GM18520 (cell line): ENCODE measurements around the gene SSTR3.
"Not testable (repeated sequence)": the region's sequence is repeated elsewhere in the genome, so short reads cannot be mapped to it uniquely, and the experiment has no call there.

ENCODE experiments used
- ATAC-seq: cut with Tn5 transposase; IDR thresholded peaks from one replicate; pipeline ENCODE4 v1.9.1; 2021; ENCODE audit not compliant: unreplicated experiment

The SSTR3 gene

GRCh38 chr22:37212174-37212906 lies at the start of gene SSTR3:
Gene SSTR3, minus strand, starts transcription at chr22:37212477. Its CDS starts 4,674 bp downstream, at chr22:37207803.
- ATAC-seq: no peak

- no peak for ATAC-seq
These were observed 48.6 kb upstream of the SSTR3 start for GRCh38 chr22:37260901-37261336.

- ATAC-seq: no peak
These were observed 48.0 kb upstream of the SSTR3 start for GRCh38 chr22:37260155-37260795.

GRCh38 chr22:37259540-37260029 lies 47.3 kb upstream of the SSTR3 start:
- no peak for ATAC-seq

DNA sequence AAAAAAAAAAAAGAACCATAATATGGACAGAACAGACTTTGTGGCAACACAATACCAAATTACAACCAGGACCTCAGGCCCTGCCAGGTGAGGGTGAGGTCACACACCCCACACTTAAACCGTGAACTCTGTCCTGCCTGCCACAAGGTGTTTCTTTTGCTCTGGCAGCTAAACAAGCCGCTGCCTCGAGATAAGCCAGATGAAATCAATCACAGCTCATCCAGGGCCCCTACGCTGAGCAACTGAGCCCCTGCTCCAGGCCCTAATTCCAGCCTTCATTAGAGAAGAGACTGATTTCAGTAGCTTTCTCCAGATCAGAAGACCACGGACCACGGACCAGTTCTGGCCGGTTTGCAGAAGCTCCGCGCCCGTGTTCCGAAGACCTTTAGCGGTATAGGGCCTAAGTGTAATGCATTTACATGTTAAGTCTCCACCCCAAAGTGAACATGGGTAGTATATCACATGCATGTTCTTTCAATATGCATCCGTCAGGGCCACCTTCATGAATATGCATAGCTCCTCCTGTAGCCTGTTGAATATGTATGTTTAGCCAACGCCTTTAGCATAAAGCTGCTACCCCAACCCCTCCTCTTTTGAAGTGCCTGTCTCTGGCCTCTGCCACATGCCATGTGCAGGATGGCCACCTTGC lies 46.6 kb upstream of the SSTR3 start:
- no peak for ATAC-seq

- ATAC-seq: no peak
These were observed 45.9 kb upstream of the SSTR3 start for GRCh38 chr22:37258005-37258752.

GRCh38 chr22:37256075-37256726 lies 43.9 kb upstream of the SSTR3 start:
- ATAC-seq: no peak

GRCh38 chr22:37255558-37256006 lies 43.3 kb upstream of the SSTR3 start:
- no peak for ATAC-seq

GRCh38 chr22:37254867-37255233 lies 42.6 kb upstream of the SSTR3 start:
- ATAC-seq: no peak

DNA sequence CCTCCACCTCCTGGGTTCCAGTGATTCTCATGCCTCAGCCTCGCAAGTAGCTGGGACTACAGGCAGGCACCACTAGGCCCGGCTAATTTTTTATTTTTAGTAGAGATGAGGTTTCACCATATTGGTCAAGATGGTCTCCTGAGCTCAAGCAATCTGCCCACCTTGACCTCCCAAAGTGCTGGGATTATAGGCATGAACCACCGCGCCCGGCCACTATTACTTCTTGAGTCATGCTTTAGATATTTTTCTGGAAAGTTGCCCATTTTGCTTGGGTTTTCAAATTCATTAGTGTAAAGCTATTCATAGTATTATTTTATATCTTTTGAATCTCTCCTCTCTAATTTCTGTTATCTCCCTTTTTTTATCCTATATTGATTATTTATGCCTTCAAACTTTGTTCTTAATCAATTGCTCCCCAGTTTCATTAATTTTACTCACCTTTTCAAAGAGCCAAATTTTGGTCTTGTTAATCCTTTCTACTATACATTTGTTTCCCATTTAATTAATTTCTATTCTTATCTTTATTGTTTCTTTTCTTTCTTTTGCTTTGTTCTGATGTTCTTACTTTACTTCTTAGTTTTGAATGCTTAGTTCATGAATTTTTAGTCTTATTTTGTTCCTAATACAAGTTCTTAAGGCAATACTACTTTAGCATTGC lies 42.1 kb upstream of the SSTR3 start:
- ATAC-seq: no peak

DNA sequence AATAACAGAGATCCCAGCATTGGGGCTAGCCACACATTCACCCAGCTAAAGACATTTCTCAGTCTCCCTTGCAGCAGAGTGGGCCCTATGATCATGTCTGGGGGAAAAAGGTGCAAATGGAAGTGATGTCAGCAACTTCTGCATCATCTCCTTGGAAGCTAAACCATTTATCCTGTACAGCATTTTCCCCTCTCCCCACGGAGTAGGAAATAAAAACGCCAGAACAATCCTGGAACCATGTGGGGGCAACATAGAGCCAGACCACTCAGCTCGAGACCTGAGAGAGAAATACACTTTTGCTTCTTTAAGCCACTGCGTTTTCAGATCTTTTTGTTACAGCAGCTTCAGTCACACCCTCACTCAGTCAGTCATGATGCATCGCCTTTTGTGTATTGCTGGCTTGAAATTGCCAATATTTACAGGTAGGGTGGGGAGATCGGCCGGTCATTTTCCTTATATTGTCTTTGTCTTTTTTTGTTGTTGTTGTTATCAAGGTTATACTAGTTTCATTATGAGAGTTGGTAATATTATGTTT lies 40.9 kb upstream of the SSTR3 start:
- ATAC-seq: no peak

- ATAC-seq: not testable (repeated sequence)
These were observed 39.6 kb upstream of the SSTR3 start for GRCh38 chr22:37251836-37252235.

DNA sequence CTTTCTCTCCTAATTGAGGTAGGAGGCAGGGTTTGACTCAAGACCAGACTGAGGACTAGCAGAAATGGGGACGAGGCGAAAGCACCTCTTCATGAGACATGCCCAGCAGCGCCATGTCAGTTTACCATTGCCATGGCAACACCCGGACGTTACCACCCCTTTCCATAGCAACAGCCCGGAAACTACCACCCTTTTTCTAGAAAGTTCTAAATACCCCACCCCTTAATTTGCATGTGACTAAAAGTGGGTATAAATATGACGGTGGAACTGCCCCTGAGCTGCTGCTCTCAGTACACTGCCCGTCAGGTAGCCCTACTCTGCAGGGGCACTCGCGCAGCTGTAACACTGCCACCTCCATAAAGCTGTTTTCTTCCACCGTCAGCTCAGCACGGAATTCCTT lies 37.7 kb upstream of the SSTR3 start:
- ATAC-seq: no peak

GRCh38 chr22:37248251-37248650 lies 36.0 kb upstream of the SSTR3 start:
- no peak for ATAC-seq

- no peak for ATAC-seq
These were observed 33.5 kb upstream of the SSTR3 start for GRCh38 chr22:37245740-37246139.

DNA sequence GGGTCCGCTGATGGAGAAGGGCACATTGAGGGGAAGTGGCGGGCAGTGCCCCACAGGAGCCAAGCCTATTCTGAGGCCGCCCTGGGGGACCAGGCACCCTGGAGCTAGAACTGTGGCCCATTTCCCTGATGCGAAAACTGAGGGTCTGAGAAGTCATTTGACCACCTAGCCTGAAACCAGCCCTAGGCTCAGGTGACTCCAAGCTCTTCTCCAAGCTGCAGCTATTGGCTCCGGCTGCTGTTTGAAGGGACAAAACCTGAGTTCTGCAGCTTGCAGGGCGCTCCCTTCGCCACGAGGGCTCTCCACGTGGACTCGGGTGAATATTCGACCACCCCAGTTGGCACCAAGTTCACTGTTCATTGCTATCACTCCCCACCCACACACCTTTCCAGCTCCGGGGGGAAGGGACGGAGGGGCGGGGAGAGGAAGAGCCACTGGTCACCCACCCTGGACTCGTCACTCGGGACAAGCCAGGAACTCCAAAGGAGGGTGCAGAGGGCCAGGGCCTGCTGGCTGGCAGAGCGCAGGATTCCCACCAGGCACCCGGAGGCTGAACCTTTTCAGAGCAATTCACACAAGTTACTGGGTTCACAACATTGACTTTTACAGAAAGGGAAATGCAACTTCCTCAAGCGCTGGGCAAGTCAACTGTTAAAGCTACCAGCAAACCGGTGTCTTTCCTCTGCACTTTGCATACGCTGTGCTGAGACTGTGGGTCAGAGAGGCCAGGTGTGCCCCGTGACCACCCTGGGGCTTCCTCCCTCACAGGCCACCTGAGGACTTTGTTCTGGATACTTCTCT lies 32.8 kb upstream of the SSTR3 start:
- peak; percentile 32 for ATAC-seq

GRCh38 chr22:37244114-37244921 lies 32.0 kb upstream of the SSTR3 start, which contains the start of gene RAC2:
Gene RAC2, minus strand, starts transcription at chr22:37244269. Its CDS starts 121 bp downstream, at chr22:37244148.
- peak; percentile 23 for ATAC-seq
